H1 (cell line): ENCODE measurements around the gene AIFM3. TPM values are rescaled to one million over a fixed set of nuclear protein-coding genes. Genes with fewer than 3 reads are reported as not detected.
"Not testable (repeated sequence)": the region's sequence is repeated elsewhere in the genome, so short reads cannot be mapped to it uniquely, and the experiment has no call there.

Source experiments
- CTCF ChIA-PET: fragments of 300-600 bp; sonication (Branson Sonifier 250); formaldehyde crosslinking; loops from one replicate; lab custom pipeline; 2021; ENCODE audit not compliant: partially characterized antibody; lab: Charles Lee
- POLR2A ChIA-PET: fragments of 300-600 bp; sonication (Branson Sonifier 250); formaldehyde crosslinking; loops from one replicate; lab custom pipeline; 2021; ENCODE audit warnings: inconsistent platforms; ENCODE audit not compliant: partially characterized antibody; lab: Charles Lee
- DNase-seq, 2 experiments: peaks; one replicate each; pipeline versions ENCODE4 v3.0.0 to v3.0.0-alpha.2; 2010 to 2022; ENCODE audit warnings: low spot score in 2 of 2, low read depth in 1 of 2, mixed read lengths in 1 of 2
- FAIRE-seq: peaks from 2 replicates; lab custom pipeline; 2011; peaks lifted over from hg19 to GRCh38; lab: Jason Lieb, UNC
- H2AFZ ChIP-seq: 2 replicates; pipeline ENCODE4 v1.8.1; 2012; ENCODE audit warnings: low read length, inconsistent platforms
- H2AK5ac ChIP-seq: 2 replicates; pipeline ENCODE4 v1.6.1; 2013; ENCODE audit warnings: low read depth, low read length
- H2BK120ac ChIP-seq: replicated peaks from 2 replicates; pipeline ENCODE3; 2013; ENCODE audit warnings: low read depth, low read length, inconsistent platforms
- H2BK12ac ChIP-seq: 2 replicates; pipeline ENCODE4 v1.6.1; 2013; ENCODE audit warnings: low read depth, low read length
- H2BK15ac ChIP-seq: 2 replicates; pipeline ENCODE4 v1.6.1; 2013; ENCODE audit warnings: low read length
- H2BK20ac ChIP-seq: 2 replicates; pipeline ENCODE4 v1.6.1; 2013; ENCODE audit warnings: low read length
- H2BK5ac ChIP-seq: 2 replicates; pipeline ENCODE4 v1.6.1; 2013; ENCODE audit warnings: low read depth, low read length
- H3K14ac ChIP-seq: 2 replicates; pipeline ENCODE4 v1.6.1; 2013; ENCODE audit warnings: inconsistent platforms; ENCODE audit not compliant: insufficient read length
- H3K18ac ChIP-seq: 2 replicates; pipeline ENCODE4 v1.6.1; 2013; ENCODE audit warnings: low read length; ENCODE audit errors: extremely low read depth
- H3K23ac ChIP-seq: 2 replicates; pipeline ENCODE4 v1.6.1; 2013; ENCODE audit warnings: inconsistent platforms; ENCODE audit not compliant: insufficient read length
- H3K23me2 ChIP-seq: 2 replicates; pipeline ENCODE4 v1.6.1; 2013; ENCODE audit warnings: low read depth, low read length
- H3K27ac ChIP-seq: 2 replicates; pipeline ENCODE4 v1.6.1; 2011; ENCODE audit warnings: low read depth, low read length, inconsistent platforms
- H3K27me3 ChIP-seq, 4 experiments: replicated peaks in 1 of 4; 1 replicate in 1 of 4; 2 replicates in 3 of 4; pipeline versions ENCODE4 v1.6.1 to v1.8.1; 2011 to 2013; ENCODE audit warnings: low read length in 3 of 4, mild to moderate bottlenecking in 3 of 4, inconsistent platforms in 2 of 4, mixed read lengths in 2 of 4, moderate library complexity in 1 of 4; ENCODE audit not compliant: control insufficient read depth in 3 of 4, insufficient read depth in 3 of 4; ENCODE audit errors: extremely low read depth in 1 of 4
- H3K36me3 ChIP-seq, 4 experiments: 2 replicates each; pipeline versions ENCODE4 v1.6.1 to v1.8.1; 2011 to 2013; ENCODE audit warnings: mild to moderate bottlenecking in 4 of 4, low read length in 3 of 4, moderate library complexity in 2 of 4, control low read depth in 1 of 4, inconsistent platforms in 1 of 4; ENCODE audit not compliant: insufficient read depth in 4 of 4, control insufficient read depth in 2 of 4
- H3K4ac ChIP-seq: replicated peaks from 2 replicates; pipeline ENCODE3; 2013; ENCODE audit warnings: low read length, low read depth, mixed read lengths, inconsistent platforms; ENCODE audit not compliant: insufficient read length
- H3K4me1 ChIP-seq, 4 experiments: replicated peaks in 1 of 4; 1 replicate in 1 of 4; 2 replicates in 3 of 4; pipeline versions ENCODE4 v1.6.1 to v1.8.1; 2011 to 2013; ENCODE audit warnings: low read length in 3 of 4, inconsistent platforms in 2 of 4, mixed read lengths in 1 of 4; ENCODE audit not compliant: insufficient read depth in 4 of 4, control insufficient read depth in 3 of 4
- H3K4me2 ChIP-seq, 2 experiments: 2 replicates each; pipeline versions ENCODE4 v1.6.1 to v1.8.1; 2011 to 2013; ENCODE audit warnings: low read depth in 2 of 2, low read length in 2 of 2, control low read depth in 1 of 2, inconsistent platforms in 1 of 2, mild to moderate bottlenecking in 1 of 2; ENCODE audit not compliant: insufficient read depth in 1 of 2
- H3K4me3 ChIP-seq, 4 experiments: fragments of 200-600, 300-600 bp in 1 of 4; sonication (generic), shearing (Covaris generic), sonication (Bioruptor Twin) in 1 of 4; 2 replicates each; pipeline versions ENCODE4 v1.5.1 to v1.8.1; 2011 to 2016; ENCODE audit warnings: low read length in 4 of 4, low read depth in 3 of 4, control low read depth in 2 of 4, inconsistent platforms in 2 of 4, mild to moderate bottlenecking in 2 of 4, mixed read lengths in 1 of 4, moderate library complexity in 1 of 4; ENCODE audit not compliant: insufficient read depth in 2 of 4; ENCODE audit errors: extremely low read depth in 1 of 4
- H3K56ac ChIP-seq: replicated peaks from 2 replicates; pipeline ENCODE3; 2013; ENCODE audit warnings: low read depth, mild to moderate bottlenecking, mixed read lengths, low read length, inconsistent platforms; ENCODE audit not compliant: insufficient read length
- H3K79me1 ChIP-seq: 2 replicates; pipeline ENCODE4 v1.6.1; 2013; ENCODE audit warnings: low read depth, low read length, control low read depth
- H3K79me2 ChIP-seq, 2 experiments: 2 replicates each; pipeline versions ENCODE4 v1.6.1 to v1.8.1; 2012 to 2013; ENCODE audit warnings: low read length in 2 of 2, mild to moderate bottlenecking in 2 of 2, inconsistent platforms in 1 of 2; ENCODE audit not compliant: insufficient read depth in 2 of 2, control insufficient read depth in 1 of 2
- H3K9ac ChIP-seq, 4 experiments: replicated peaks in 1 of 4; 1 replicate in 1 of 4; 2 replicates in 3 of 4; pipeline versions ENCODE4 v1.6.1 to v1.8.1; 2011 to 2013; ENCODE audit warnings: low read depth in 3 of 4, low read length in 3 of 4, control low read depth in 2 of 4, mild to moderate bottlenecking in 2 of 4, moderate library complexity in 2 of 4, inconsistent platforms in 1 of 4; ENCODE audit errors: extremely low read depth in 1 of 4
- H3K9me3 ChIP-seq, 2 experiments: 2 replicates each; pipeline versions ENCODE4 v1.6.1 to v1.8.1; 2012 to 2013; ENCODE audit warnings: mild to moderate bottlenecking in 2 of 2, moderate library complexity in 2 of 2, control low read depth in 1 of 2, inconsistent platforms in 1 of 2, low read depth in 1 of 2, low read length in 1 of 2, mixed read lengths in 1 of 2; ENCODE audit not compliant: insufficient read depth in 2 of 2
- H4K20me1 ChIP-seq, 2 experiments: replicated peaks in 1 of 2; 2 replicates each; pipeline versions ENCODE3 to v1.8.1; 2011 to 2013; ENCODE audit warnings: inconsistent platforms in 2 of 2, low read length in 2 of 2, mild to moderate bottlenecking in 1 of 2; ENCODE audit not compliant: insufficient read depth in 2 of 2, control insufficient read depth in 1 of 2
- H4K5ac ChIP-seq: 2 replicates; pipeline ENCODE4 v1.6.1; 2013; ENCODE audit warnings: low read length, low read depth, mixed read lengths, inconsistent platforms; ENCODE audit not compliant: insufficient read length
- H4K8ac ChIP-seq: 2 replicates; pipeline ENCODE4 v1.8.0; 2013; ENCODE audit warnings: mild to moderate bottlenecking, moderate library complexity, low read length, inconsistent platforms; ENCODE audit not compliant: insufficient read depth; ENCODE audit errors: extremely low read depth
- H4K91ac ChIP-seq: replicated peaks from 2 replicates; pipeline ENCODE3; 2013; ENCODE audit warnings: low read length, mixed read lengths, inconsistent platforms; ENCODE audit not compliant: insufficient read length
- E2F6 ChIP-seq: IDR thresholded peaks from 2 replicates; pipeline ENCODE4 v1.6.1; 2012; ENCODE audit warnings: inconsistent platforms
- RFX5 ChIP-seq: IDR thresholded peaks from 2 replicates; pipeline ENCODE4 v1.6.1; 2011; ENCODE audit warnings: low read depth, low read length, improper control_type of control experiment, borderline replicate concordance
- RNF2 ChIP-seq: fragments of 200-900, 300-1000 bp; sonication (generic); IDR thresholded peaks from 2 replicates; pipeline ENCODE4 v1.7.1; 2016; ENCODE audit warnings: borderline replicate concordance, low read depth, mild to moderate bottlenecking, antibody characterized with exemption, low read length; ENCODE audit not compliant: poor library complexity, severe bottlenecking; ENCODE audit errors: missing control alignments
- YY1 ChIP-seq: IDR thresholded peaks from 2 replicates; pipeline ENCODE4 v1.6.1; 2011; ENCODE audit warnings: low read depth, mild to moderate bottlenecking, low read length
- WGBS, 2 experiments: shearing (Covaris generic) in 1 of 2; methylation state at CpG; one replicate each; pipeline versions ENCODE4 v1.1.6 to v1.1.7; 2013 to 2015; ENCODE audit warnings: low lambda C conversion rate in 2 of 2, mixed read lengths in 2 of 2, inconsistent platforms in 1 of 2, low coverage in 1 of 2, missing lambda C conversion rate in 1 of 2; ENCODE audit not compliant: insufficient replicate concordance in 2 of 2, insufficient coverage in 1 of 2, insufficient read length in 1 of 2; ENCODE audit errors: extremely low coverage in 1 of 2, missing lambda C conversion rate in 1 of 2; 5-methylcytosine and 5-hydroxymethylcytosine counted together
- polyA plus RNA-seq, 7 experiments: library from polyadenylated mRNA; depleted of rRNA in 3 of 7; stranded (reverse) in 5 of 7; unstranded in 2 of 7; fragments of >200 nt in 5 of 7; fragments of 200-250 nt in 2 of 7; gene quantifications; 1 replicate in 5 of 7; 2 replicates in 1 of 7; 4 replicates in 1 of 7; pipeline versions ENCODE4 v1.2.1 to v1.2.3, GENCODE V29; 2011 to 2013; ENCODE audit warnings: missing spikeins in 2 of 7, mixed read lengths in 2 of 7
- total RNA-seq: library from RNA; stranded (reverse); fragmentation: NEBNext Ultra II Directional; extraction: Animal tissue kit (Norgen Biotek cat#: 25700); gene quantifications from 2 replicates; pipeline ENCODE4 v1.2.1, GENCODE V29; 2021

Gene AIFM3
- total and polyA plus RNA-seq, 2 of the 8 experiments (the other 6 are each of a cell fraction or from before 2014, with no cell fraction given), result 0.86 to 1.4 TPM

- TF ChIP-seq E2F6 (no peak), YY1 (no peak), RFX5 (no peak), RNF2 (no peak)
- TF ChIP-seq, all 59 proteins: peak for 0
These were observed 4.0 kb downstream of the AIFM3 start (continued) for GRCh38 chr22:20970939-20971657.

GRCh38 chr22:20972014-20972694 is 5.1 kb downstream of the AIFM3 start:
- H3K4ac ChIP-seq, H4K8ac ChIP-seq, H2BK15ac ChIP-seq, H4K91ac ChIP-seq, H2AFZ ChIP-seq, H4K5ac ChIP-seq, H3K79me2 ChIP-seq, H3K4me2 ChIP-seq, H3K23ac ChIP-seq, H3K56ac ChIP-seq, H3K14ac ChIP-seq, H3K18ac ChIP-seq, DNase-seq, H2AK5ac ChIP-seq, H4K20me1 ChIP-seq, H3K79me1 ChIP-seq, H3K27ac ChIP-seq, H3K9me3 ChIP-seq, H3K9ac ChIP-seq, H2BK120ac ChIP-seq, FAIRE-seq, H3K23me2 ChIP-seq, H3K4me3 ChIP-seq, H3K36me3 ChIP-seq, H2BK20ac ChIP-seq, H2BK5ac ChIP-seq, H2BK12ac ChIP-seq: not testable (repeated sequence)
- peaks cover 2 to 29% (median 16%) of the 10 kb centered on the region in 4 experiments for H3K27me3 ChIP-seq
- ChIA-PET CTCF (interaction anchor here (0.7 to 10.9 kb wide), 7 partner anchors 10 to 121 kb away, joined by 3 to 115 read pairs (median 4); partner anchors contain the start of gene LZTR1), POLR2A (interaction anchor here (2.3 kb wide), 1 partner anchor 10 kb away, joined by 11 read pairs; the partner anchor contains the start of gene LZTR1)
- WGBS, 2 experiments, result 92% methylated on average over 9 of the region's 11 CpGs; no CpG with 5 or more reads in 1 of the 2 experiments
- H3K4me1 ChIP-seq, result peaks cover 0 to 16% (median 11%) of the 10 kb centered on the region in 4 experiments; a peak in 6 of 7 replicates
